ENCODE results near the gene LYST.

GRCh38 chr1:235712812-235713211, 153.9 kb downstream of the LYST start:
- TF ChIP-seq CTCF (IDR thresholded peaks at IDR 0.05; ENCODE audit: insufficient read depth, low read length, poor library complexity, severe bottlenecking) = no peak
- no peak for TF ChIP-seq EZH2phosphoT487 (conservative IDR thresholded peaks at IDR 0.05; ENCODE audit: low read length)
